Measurements from ENCODE around the gene GAB1.
"Not testable (repeated sequence)": the region's sequence is repeated elsewhere in the genome, so short reads cannot be mapped to it uniquely, and the experiment has no call there.

The GAB1 gene

GRCh38 chr4:143337600-143338287 is 1.1 kb downstream of the GAB1 start:
- peak in 1 of 3 donors; percentile 2 for DNase-seq (ENCODE audit: low read depth in 2 of 3, low spot score in 1 of 3)

DNA sequence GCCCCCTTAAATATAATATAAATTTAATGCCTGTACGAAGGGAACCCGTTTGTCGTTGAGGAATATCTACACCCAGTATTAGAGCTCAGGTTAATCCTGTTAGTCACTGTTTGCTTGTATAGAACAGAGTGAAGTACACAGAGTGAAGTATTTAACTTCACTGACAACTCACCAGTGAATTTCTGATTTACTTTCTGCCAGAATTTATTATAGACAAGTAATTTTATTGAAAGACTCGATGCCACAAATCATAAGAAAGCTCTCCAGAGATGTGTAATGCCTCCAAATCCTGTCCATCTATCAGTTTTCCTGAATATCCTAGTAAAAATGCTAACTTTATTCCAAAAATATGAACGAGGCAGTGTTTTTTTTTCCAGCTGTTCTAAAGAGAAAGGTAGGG is 1.6 kb downstream of the GAB1 start:
- DNase-seq (ENCODE audit: low read depth in 2 of 3, low spot score in 1 of 3) = no peak

GRCh38 chr4:143339497-143339896 is 2.8 kb downstream of the GAB1 start:
- no peak for DNase-seq (ENCODE audit: low read depth in 2 of 3, low spot score in 1 of 3)

- DNase-seq (ENCODE audit: low read depth in 2 of 3, low spot score in 1 of 3) = no peak
These were observed 4.6 kb downstream of the GAB1 start for GRCh38 chr4:143341186-143341755.

DNA sequence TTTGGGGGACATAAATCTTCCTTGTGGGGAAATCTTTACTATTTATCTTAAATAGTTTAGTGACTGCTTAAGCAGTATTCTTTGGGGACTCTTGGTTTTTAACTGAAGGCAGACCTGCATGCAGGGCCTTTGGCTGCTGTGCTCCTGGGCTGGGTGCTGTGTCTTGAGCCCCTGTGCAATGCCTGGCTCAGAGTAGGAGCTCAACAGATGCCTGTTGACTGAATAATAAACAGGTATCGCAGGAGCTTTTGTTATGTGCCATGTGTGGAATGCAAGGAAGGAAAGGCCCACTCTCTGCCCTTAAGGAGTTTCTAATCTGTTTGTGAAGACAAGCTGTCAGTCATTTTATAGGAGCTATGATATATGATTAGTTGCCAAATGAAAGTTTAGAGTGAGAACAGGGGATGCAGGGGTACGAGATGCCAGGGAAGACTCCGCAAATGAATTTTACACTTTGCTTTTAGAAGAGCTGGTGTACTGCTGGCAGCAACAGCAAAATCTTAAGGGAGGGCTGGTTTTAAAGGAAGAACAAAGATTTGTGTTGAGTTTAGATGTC is 6.7 kb downstream of the GAB1 start:
- no peak for DNase-seq (ENCODE audit: low read depth in 2 of 3, low spot score in 1 of 3)

DNA sequence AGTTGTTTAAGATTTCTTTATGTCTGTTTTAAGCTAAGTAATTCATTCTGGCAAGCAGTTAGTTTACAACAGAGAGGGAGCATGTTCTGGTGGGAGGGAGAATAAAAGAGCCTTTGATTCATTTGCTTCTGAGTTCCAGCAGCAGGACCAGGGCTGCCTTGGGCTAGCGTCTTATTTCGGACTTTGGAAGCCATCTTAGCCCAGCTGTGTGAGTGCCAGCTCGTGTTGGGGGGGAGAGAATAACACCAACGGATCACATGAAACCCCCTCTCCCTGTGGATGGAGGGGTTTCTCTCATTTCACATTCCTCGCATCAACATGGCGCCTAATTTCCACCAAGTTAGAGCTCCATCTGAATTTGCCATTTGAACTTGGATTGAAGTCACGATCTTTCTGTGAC is 7.4 kb downstream of the GAB1 start:
- DNase-seq (ENCODE audit: low read depth in 2 of 3, low spot score in 1 of 3) = no peak

DNA sequence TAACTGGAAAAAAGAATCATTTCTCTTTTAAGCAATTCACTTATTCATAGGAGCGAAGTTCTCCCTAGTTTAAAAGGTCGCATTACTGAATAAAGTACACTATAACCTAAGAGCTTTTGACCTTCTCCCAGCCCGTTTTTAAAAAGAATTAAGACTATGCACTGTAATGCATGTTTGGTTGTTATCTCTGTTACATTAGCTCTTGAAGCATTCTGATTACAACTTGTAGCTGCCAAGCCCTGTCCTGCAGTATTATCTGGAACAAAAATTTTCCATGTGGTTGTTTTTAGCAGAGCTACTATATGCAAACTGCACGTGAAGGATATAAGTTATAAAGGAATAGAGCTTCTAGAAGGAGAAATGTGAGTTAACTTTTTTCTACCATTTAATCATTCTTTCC is 8.1 kb downstream of the GAB1 start:
- DNase-seq (ENCODE audit: low read depth in 2 of 3, low spot score in 1 of 3) = no peak

- no peak for DNase-seq (ENCODE audit: low read depth in 2 of 3, low spot score in 1 of 3)
These were observed 8.7 kb downstream of the GAB1 start for GRCh38 chr4:143345356-143345755.

DNA sequence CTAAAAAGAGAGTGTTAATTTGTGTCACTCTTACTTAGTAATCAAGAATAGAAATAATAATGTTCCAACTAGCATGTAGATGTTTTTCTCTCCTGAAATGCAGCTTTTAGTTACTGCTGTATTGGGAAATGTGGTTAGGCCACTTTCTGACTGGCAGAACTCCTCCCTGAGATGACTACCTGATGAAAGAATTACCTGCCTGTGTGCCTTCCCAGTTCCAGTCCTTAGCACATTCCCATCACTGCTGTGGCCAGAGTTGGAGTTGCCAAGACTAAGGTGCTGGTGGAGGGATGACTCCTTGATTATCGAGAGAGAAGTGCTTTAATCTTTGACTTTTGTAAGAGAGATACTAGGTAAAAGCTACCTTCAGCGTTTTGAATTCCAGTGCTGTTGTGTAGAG is 9.5 kb downstream of the GAB1 start:
- DNase-seq (ENCODE audit: low read depth in 2 of 3, low spot score in 1 of 3) = no peak

DNA sequence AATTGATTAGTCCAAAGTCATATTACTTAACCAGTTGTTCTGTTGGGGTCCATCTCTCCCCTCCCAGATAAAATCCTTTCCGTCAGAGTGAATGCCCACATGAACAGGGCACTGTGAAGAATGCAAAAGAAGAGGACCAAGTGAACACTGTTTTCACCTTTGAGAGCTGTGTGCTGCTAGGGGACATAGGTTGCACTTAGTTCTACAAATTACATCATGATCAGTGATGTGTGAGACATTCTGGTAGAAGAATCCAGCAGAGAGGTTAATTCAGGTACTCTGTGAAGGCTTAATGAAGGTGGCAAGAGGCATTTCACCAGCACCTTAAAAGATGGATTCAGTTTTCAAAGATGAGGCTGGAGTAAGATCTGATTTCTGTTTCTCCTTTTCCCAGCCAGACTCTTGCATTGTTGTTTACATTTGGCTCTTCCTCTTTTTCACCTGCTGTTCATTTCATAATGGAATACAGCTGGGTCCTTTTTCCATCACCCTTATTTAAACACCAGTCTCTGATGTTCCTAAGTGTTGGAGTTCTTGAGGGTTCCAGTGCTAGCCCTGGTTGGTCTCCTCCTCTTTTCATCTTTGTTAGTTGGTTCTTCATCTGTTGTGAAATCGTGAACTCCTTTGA is 10.9 kb downstream of the GAB1 start:
- no peak for DNase-seq (ENCODE audit: low read depth in 2 of 3, low spot score in 1 of 3)

GRCh38 chr4:143348233-143349077 is 11.8 kb downstream of the GAB1 start:
- DNase-seq (ENCODE audit: low read depth in 2 of 3, low spot score in 1 of 3) = no peak

DNA sequence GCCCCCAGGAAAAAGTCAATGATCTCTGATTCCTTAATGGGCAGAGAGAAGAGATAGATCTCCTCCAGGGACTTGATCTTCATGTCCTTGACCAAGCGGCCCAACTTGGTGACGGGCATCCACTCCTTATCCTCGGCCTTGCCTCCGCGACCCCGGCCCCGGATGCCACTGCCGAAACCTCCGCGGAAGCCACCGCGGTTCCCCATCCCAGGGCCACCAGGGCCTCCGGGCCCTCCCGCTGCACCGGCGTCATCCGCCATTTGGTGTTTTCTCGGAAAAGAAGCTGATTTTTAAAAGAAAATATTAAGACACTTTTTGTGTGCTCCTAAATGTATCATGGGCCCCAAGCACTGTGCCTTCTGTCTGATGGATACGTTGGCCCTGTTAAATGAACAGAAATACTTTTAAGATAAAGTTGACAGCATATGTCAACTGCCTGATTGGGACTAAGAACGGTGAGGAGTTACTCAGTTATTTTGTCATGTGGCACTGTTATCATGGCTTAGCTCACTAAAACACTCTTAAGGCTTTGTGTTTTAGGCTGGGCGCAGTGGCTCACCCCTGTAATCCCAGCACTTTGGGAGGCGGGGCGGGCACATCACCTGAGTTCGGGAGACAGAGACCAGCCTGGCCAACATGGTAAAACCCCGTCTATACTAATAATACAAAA is 13.3 kb downstream of the GAB1 start:
- not testable (repeated sequence) for DNase-seq (ENCODE audit: low read depth in 2 of 3, low spot score in 1 of 3)

DNA sequence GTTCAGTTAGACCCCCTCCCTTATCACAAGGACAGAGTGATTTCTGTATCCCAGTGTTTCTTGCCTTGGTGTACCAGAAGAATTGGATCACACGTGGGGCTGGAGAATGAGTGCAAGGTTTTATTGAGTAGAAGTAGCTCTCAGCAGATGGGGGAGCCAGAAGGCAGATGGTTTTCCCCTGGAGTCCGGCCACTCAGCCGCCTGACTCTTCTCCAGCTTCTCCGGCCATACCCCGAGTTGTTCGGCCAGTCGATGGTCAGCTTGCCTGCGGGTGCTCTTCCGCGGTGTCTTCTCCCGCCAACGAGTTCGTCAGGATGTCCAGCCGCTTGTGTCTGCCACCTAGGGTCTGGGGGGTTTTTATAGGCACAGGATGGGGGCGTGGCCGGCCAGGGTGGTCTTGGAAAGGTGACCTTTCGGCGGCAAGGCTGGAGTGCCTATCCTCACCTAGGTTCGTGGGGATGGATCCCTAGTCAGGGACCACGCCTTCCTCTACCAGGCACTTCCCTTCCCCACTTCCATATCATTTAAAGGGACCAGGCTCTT is 14.5 kb downstream of the GAB1 start:
- no peak for DNase-seq (ENCODE audit: low read depth in 2 of 3, low spot score in 1 of 3)

GRCh38 chr4:143351774-143352451 is 15.2 kb downstream of the GAB1 start:
- DNase-seq (ENCODE audit: low read depth in 2 of 3, low spot score in 1 of 3) = no peak

- DNase-seq (ENCODE audit: low read depth in 2 of 3, low spot score in 1 of 3) = no peak
These were observed 16.0 kb downstream of the GAB1 start for GRCh38 chr4:143352720-143353119.

DNA sequence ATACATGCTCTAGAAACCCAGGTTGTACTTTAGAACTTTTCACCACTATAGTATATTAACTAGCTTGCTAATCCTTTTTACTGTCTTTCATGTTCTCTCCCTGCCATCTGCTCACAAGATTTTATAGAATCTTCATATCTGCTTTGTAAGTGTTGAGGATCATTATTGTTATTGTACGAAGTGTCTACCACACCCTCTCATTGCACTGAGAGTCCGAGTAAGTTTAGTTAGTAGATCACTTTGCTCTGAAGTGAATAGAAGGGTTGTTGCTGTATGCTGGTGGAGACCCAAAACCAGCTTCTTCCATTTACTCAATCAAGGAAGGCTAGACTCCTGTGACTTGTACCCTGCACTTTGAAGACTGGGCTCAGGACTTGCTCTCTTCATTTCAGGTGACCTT is 17.1 kb downstream of the GAB1 start:
- no peak for DNase-seq (ENCODE audit: low read depth in 2 of 3, low spot score in 1 of 3)

DNA sequence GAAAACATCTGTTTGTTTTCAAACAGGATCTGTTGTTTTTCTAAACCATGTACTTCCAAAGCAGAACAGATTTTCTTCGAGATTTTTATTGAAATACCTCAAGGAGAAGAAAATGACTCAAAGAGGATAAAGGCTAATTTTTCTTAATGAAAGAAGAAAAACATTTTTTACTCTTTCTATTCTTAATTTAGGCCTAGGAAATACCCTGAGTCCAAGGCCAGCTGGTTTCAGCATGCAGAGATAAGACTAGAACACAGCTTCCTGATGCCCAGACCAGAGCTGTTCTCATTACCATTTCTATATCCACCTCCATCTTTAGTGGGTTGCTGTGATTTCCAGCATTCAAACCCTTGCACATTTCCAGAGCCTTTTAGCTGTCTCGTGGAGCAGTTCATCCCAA is 18.3 kb downstream of the GAB1 start:
- no peak for DNase-seq (ENCODE audit: low read depth in 2 of 3, low spot score in 1 of 3)

GRCh38 chr4:143355540-143356217 is 19.0 kb downstream of the GAB1 start:
- DNase-seq (ENCODE audit: low read depth in 2 of 3, low spot score in 1 of 3) = no peak

DNA sequence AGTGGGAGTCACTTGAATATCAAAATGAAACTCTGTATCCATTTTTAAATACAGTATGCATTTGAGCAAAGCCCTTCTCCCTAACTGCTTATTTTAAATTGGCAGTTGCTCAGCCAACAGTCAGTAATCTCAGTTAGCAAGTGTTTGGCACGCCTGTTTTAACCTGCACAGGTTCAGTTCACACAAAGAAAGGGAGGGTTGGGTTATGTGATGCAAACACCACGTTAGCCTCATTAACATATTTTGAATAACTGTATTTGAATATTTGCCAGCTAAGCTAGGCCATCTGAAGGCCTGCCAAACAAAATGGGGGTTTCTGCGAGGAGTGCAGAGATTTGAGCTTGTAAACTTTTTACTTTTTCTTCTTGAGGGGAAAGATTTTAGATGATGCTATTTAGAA is 19.8 kb downstream of the GAB1 start:
- no peak for DNase-seq (ENCODE audit: low read depth in 2 of 3, low spot score in 1 of 3)

All from stimulated activated CD4-positive, alpha-beta T cell treated with anti-CD3 and anti-CD28 coated beads, Interleukin-12 subunit alpha, Interleukin-12 subunit beta, amount 100 ng/mL, for 48 hours (primary cell).